Measurements from ENCODE around the gene ZC3H13.

DNA sequence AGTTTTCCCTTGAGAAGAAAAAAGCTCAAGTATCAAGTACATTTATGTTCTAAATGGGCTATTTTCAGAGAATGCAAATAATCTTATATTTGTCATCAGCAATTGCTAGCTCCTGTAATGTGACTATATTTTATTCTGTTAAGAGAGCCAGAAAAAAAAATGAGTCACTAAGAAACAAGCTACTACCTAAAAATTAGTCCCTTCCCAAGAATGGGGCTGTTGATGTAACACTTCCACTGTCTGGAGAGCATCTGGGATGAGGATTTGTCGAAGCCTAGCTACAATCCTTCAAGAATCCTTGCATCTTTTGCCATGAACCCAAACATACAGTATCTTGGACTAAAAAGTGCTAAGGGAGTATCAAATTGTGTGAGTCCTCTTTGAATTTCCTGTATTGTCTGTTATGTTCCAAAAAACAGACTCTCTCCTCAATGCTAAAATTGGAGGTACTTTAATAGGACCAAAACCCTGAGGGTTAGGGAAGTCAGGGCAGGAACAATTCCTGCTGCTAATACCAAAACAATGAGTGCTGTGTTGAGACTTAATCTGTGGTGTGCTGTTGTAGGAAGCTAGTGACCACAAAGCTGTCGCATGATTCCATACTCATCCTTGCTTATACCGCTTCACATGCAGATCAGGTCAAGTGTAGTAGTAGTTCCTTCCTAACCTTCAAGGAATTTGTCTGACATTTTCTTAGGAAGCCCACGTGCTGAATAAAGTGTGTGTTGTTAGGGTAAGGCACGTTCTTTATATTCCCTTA, 4.9 kb upstream of the ZC3H13 start:
- TF ChIP-seq EZH2phosphoT487 (IDR thresholded peaks at IDR 0.05; ENCODE audit: borderline replicate concordance, low read length), result no peak
- TF ChIP-seq, protein P1, sequence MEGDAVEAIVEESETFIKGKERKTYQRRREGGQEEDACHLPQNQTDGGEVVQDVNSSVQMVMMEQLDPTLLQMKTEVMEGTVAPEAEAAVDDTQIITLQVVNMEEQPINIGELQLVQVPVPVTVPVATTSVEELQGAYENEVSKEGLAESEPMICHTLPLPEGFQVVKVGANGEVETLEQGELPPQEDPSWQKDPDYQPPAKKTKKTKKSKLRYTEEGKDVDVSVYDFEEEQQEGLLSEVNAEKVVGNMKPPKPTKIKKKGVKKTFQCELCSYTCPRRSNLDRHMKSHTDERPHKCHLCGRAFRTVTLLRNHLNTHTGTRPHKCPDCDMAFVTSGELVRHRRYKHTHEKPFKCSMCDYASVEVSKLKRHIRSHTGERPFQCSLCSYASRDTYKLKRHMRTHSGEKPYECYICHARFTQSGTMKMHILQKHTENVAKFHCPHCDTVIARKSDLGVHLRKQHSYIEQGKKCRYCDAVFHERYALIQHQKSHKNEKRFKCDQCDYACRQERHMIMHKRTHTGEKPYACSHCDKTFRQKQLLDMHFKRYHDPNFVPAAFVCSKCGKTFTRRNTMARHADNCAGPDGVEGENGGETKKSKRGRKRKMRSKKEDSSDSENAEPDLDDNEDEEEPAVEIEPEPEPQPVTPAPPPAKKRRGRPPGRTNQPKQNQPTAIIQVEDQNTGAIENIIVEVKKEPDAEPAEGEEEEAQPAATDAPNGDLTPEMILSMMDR (IDR thresholded peaks at IDR 0.05; ENCODE audit: low read depth, low read length, poor library complexity, severe bottlenecking), result no peak

All from DOHH2 (cell line).